BE2C (cell line): ENCODE measurements around the gene ZSWIM9.

ENCODE experiments used
- DNase-seq: peaks from one replicate; pipeline ENCODE4 v3.0.0-alpha.2; 2020
- H3K27me3 ChIP-seq: fragments of 250-450 bp; sonication (Bioruptor Pico); 2 replicates; pipeline ENCODE4 v1.5.1; 2020; ENCODE audit warnings: mild to moderate bottlenecking
- H3K36me3 ChIP-seq: fragments of 250-450 bp; sonication (Bioruptor Pico); 2 replicates; pipeline ENCODE4 v1.5.1; 2020; ENCODE audit warnings: mild to moderate bottlenecking
- H3K4me1 ChIP-seq: fragments of 250-450 bp; sonication (Bioruptor Pico); 2 replicates; pipeline ENCODE4 v1.5.1; 2020
- H3K4me3 ChIP-seq: 2 replicates; pipeline ENCODE4 v1.5.1; 2011; ENCODE audit warnings: low read depth, low read length
- H3K9me3 ChIP-seq: fragments of 250-450 bp; sonication (Bioruptor Pico); 2 replicates; pipeline ENCODE4 v1.5.1; 2020
- CTCF ChIP-seq: IDR thresholded peaks from 2 replicates; pipeline ENCODE4 v1.5.1; 2012; ENCODE audit warnings: mild to moderate bottlenecking, low read depth, low read length

The ZSWIM9 gene

DNA sequence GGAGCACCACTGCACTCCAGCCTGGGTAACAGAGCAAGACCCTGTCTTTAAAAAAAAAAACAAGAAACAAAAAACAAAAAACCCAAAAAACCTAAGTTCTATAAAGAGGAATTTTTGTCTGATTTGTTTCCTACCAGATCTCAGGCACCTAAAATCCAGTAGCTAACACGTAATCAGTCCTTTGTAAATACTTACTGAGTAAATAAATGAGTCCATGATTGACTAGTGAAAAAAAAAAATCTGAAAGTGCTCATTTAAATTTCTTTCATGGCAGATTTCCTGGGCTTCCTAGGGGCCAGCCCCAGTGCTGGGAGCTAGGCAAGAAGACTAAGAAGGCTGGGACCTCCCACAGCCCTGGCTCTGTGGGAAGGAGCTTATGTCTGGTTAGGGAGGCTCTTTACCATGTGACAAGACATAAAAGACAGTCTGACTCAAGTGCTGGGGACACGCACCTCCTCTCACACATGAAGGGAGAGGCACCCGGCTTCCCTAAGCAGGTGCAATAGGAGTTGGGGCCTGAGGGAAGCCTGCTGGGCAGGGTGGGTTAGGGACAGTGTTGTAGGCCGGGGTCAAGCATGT lies 22.8 kb upstream of the ZSWIM9 start:
- Histone ChIP-seq H3K27me3 (no peaks in the 10 kb centered on the region), H3K4me1 (no peaks in the 10 kb centered on the region), H3K36me3 (peaks cover 5% of the 10 kb centered on the region), H3K9me3 (no peaks in the 10 kb centered on the region), H3K4me3 (no peak overlapping the region)
- DNase-seq: no peak
- no peak for TF ChIP-seq CTCF

DNA sequence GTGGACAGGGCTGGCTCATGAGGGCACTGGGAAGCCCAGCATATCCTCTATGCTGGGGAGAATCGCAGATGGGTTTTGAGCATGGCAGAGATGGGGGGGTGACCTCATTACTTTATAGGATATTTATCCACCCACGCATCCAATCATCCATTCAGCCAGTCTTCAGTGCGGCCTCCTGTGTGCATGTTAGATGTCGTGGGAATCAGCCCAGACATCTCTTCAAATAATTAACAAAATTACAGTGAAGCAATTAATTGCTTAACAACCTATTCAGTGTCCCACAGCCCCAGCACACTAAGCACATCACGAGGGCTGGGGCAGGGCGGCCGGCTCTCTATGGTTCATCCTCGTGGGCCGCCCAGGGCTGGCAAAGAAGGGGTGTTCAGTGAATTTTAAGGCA lies 21.9 kb upstream of the ZSWIM9 start:
- Histone ChIP-seq H3K36me3 (peaks cover 5% of the 10 kb centered on the region), H3K4me3 (no peak overlapping the region), H3K4me1 (no peaks in the 10 kb centered on the region), H3K9me3 (no peaks in the 10 kb centered on the region), H3K27me3 (no peaks in the 10 kb centered on the region)
- DNase-seq: no peak
- TF ChIP-seq CTCF: no peak

GRCh38 chr19:48149430-48149829 lies 21.1 kb upstream of the ZSWIM9 start:
- H3K36me3 ChIP-seq: peaks cover 5% of the 10 kb centered on the region
- no peak for TF ChIP-seq CTCF
- H3K4me3 ChIP-seq: no peak overlapping the region
- no peaks in the 10 kb centered on the region for H3K27me3 ChIP-seq
- no peaks in the 10 kb centered on the region for H3K9me3 ChIP-seq
- H3K4me1 ChIP-seq: no peaks in the 10 kb centered on the region
- DNase-seq: no peak

DNA sequence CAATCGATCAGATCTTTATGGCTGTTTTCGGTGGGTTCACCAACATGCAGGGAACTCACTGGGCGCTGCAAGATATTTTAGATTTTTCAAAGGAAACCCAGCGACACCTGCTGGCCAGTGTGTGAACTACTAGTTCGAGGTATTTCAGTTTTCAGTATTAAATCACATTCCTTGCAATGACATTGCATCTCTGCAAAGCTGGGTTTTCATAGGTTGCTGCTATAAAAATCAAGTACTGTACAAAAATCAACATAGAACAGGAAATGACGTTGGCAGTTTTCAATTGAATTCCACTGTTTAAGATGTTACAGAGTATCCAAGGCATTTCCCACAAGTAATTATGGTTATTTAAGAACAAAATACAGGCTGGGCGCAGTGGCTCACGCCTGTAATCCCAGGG lies 17.9 kb upstream of the ZSWIM9 start:
- peak; percentile 83 for TF ChIP-seq CTCF
- peaks cover 5% of the 10 kb centered on the region for H3K36me3 ChIP-seq
- no peak overlapping the region for H3K4me3 ChIP-seq
- no peaks in the 10 kb centered on the region for H3K4me1 ChIP-seq
- peak; percentile 52 for DNase-seq
- H3K9me3 ChIP-seq: no peaks in the 10 kb centered on the region
- no peaks in the 10 kb centered on the region for H3K27me3 ChIP-seq

DNA sequence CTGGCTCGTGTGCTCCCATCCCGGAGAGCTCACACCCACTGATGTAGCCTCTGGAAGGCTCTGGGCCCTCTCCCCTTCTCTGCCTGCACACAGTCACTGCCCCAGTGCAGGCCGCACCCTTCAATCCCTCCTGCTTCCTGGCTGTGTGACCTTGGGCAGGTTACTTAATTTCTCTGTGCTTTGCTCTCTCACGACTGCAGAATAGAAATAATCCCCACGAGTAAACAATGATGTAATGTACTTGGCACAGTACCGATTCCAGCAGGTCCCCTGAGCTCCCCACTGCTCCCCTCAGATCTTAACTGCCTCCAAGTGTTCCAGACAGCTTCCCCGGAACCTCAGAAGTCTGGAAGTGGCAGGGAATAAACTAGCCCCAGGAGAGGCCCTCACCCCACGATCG lies 16.5 kb upstream of the ZSWIM9 start:
- Histone ChIP-seq H3K4me1 (no peaks in the 10 kb centered on the region), H3K9me3 (no peaks in the 10 kb centered on the region), H3K4me3 (no peak overlapping the region), H3K36me3 (peaks cover 13% of the 10 kb centered on the region), H3K27me3 (no peaks in the 10 kb centered on the region)
- DNase-seq: no peak
- TF ChIP-seq CTCF: no peak

DNA sequence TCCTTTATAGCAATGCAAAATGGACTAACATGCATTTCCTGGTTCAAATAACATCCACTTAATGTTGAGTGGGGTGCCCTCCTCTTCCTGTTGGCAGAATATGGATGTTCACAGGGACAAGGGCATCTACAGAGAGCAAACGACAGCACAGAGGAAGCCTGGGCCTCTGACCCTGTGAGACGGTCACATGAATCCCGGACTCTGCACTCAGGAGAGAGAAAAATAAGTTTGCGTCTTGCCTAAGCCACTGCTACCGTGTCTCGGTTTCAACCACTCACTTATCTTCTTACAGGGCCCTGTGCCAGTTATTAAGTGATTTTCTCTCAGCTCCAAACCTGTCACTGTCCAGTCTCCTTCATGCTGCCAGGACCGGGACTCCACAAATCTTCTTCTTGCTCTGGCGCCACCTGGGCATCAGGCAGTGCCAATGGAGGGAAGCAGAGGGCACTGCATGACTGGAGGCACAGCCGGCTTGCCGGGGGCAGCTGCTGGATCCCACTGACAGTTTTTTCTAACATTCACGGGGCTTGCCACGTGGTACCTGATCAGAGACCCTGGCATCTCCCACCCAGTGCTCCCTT lies 12.2 kb upstream of the ZSWIM9 start:
- Histone ChIP-seq H3K27me3 (no peaks in the 10 kb centered on the region), H3K36me3 (peaks cover 19% of the 10 kb centered on the region), H3K4me1 (no peaks in the 10 kb centered on the region), H3K9me3 (no peaks in the 10 kb centered on the region), H3K4me3 (no peak overlapping the region)
- no peak for TF ChIP-seq CTCF
- DNase-seq: no peak
